A549 (cell line): ENCODE data around the gene PEDS1. TPM values are rescaled to one million over a fixed set of nuclear protein-coding genes. Genes with fewer than 3 reads are reported as not detected.

ENCODE experiments used
- ATAC-seq, 2 experiments: fragments of 200-7000 bp in 1 of 2; fragments of >200 bp in 1 of 2; cut with Nextera tagmentation in 1 of 2; cut with Tn5 transposase in 1 of 2; 3 replicates each; pipeline versions ENCODE4 v1.8.0 to v1.9.1; 2018 to 2020; ENCODE audit warnings: mild to moderate bottlenecking in 1 of 2, moderate library complexity in 1 of 2
- CTCF ChIA-PET: fragments of 300-600 bp; sonication (Branson Sonifier 250); formaldehyde crosslinking; extraction: SDS; loops from one replicate; lab custom pipeline; 2021; ENCODE audit warnings: antibody characterized with exemption, inconsistent platforms; lab: Yijun Ruan, JAX
- POLR2A ChIA-PET: fragments of 350-600 bp; formaldehyde crosslinking; extraction: SDS; loops from one replicate; lab custom pipeline; 2021; ENCODE audit warnings: antibody characterized with exemption, inconsistent platforms; lab: Yijun Ruan, JAX
- DNase-seq, 2 experiments: peaks; one replicate each; pipeline versions ENCODE4 v3.0.0 to v3.0.0-alpha.2; 2011 to 2016; ENCODE audit warnings: low read depth in 1 of 2, low spot score in 1 of 2
- FAIRE-seq: peaks from 2 replicates; lab custom pipeline; 2011; peaks lifted over from hg19 to GRCh38; lab: Jason Lieb, UNC
- H3K27ac ChIP-seq, 2 experiments: fragments of >200 bp; sonication (Bioruptor Twin); formaldehyde crosslinking; 3 replicates each; pipeline ENCODE4 v1.5.1; 2016 to 2017
- H3K4me1 ChIP-seq: fragments of >200 bp; sonication (Bioruptor Twin); formaldehyde crosslinking; 3 replicates; pipeline ENCODE4 v1.6.1; 2016
- H3K4me2 ChIP-seq: fragments of >200 bp; sonication (Bioruptor Twin); formaldehyde crosslinking; 3 replicates; pipeline ENCODE4 v1.6.1; 2016
- H3K4me3 ChIP-seq: fragments of >200 bp; sonication (Bioruptor Twin); formaldehyde crosslinking; 3 replicates; pipeline ENCODE4 v1.5.1; 2016
- H3K9me3 ChIP-seq: fragments of >200 bp; sonication (Bioruptor Twin); formaldehyde crosslinking; 3 replicates; pipeline ENCODE4 v1.6.1; 2016
- CHD2 ChIP-seq: fragments of 150-350 bp; IDR thresholded peaks from 2 replicates; pipeline ENCODE4 v1.6.1; 2014; ENCODE audit warnings: low read length; ENCODE audit not compliant: partially characterized antibody
- CHD4 ChIP-seq: fragments of 200-600 bp; sonication (generic); IDR thresholded peaks from 2 replicates; pipeline ENCODE4 v1.6.1; 2016; ENCODE audit warnings: antibody characterized with exemption, mild to moderate bottlenecking, borderline replicate concordance
- EHMT2 ChIP-seq: fragments of 200-600 bp; sonication (generic); IDR thresholded peaks from 2 replicates; pipeline ENCODE4 v1.6.1; 2016; ENCODE audit warnings: antibody characterized with exemption, low read depth, mild to moderate bottlenecking, moderate library complexity
- FOSB ChIP-seq: fragments of 250-450 bp; sonication (Bioruptor Pico); IDR thresholded peaks from 2 replicates; pipeline ENCODE4 v1.5.0; 2020; ENCODE audit warnings: mild to moderate bottlenecking, moderate library complexity
- GATA3 ChIP-seq: IDR thresholded peaks from 2 replicates; pipeline ENCODE4 v1.6.1; 2012; ENCODE audit warnings: borderline replicate concordance
- HDAC2 ChIP-seq: fragments of 200-600 bp; sonication (generic); IDR thresholded peaks from 2 replicates; pipeline ENCODE4 v1.6.1; 2016
- HOXB13 ChIP-seq: fragments of 250-450 bp; sonication (Bioruptor Pico); IDR thresholded peaks from 2 replicates; pipeline ENCODE4 v1.5.0; 2020; ENCODE audit warnings: low read depth, mild to moderate bottlenecking, moderate library complexity
- KDM5A ChIP-seq: fragments of 200-600 bp; sonication (generic); IDR thresholded peaks from 2 replicates; pipeline ENCODE4 v1.6.1; 2016; ENCODE audit warnings: antibody characterized with exemption, mild to moderate bottlenecking
- NFE2L2 ChIP-seq: fragments of 150-350 bp; conservative IDR thresholded peaks from 2 replicates; pipeline ENCODE4 v1.6.1; 2014; ENCODE audit warnings: low read length
- RFX5 ChIP-seq: fragments of 450-650 bp; IDR thresholded peaks from 2 replicates; pipeline ENCODE4 v1.7.1; 2014; ENCODE audit warnings: antibody characterized with exemption, mild to moderate bottlenecking, moderate library complexity
- WGBS: methylation state at CpG from one replicate; pipeline ENCODE4 v1.1.6; 2017; ENCODE audit errors: missing lambda C conversion rate; 5-methylcytosine and 5-hydroxymethylcytosine counted together
- polyA plus RNA-seq, 4 experiments: library from polyadenylated mRNA; depleted of rRNA in 3 of 4; stranded (reverse); fragments of >200 nt; fragmentation: RNase III in 1 of 4; extraction: RNeasy Plus Mini Kit Qiagen cat#74134 plus additional on column Dnase treatment in 1 of 4; gene quantifications; 2 replicates in 3 of 4; 3 replicates in 1 of 4; pipeline ENCODE4 v1.2.3, GENCODE V29; 2011 to 2017
- TF ChIP-seq, protein P1 (sequence below): fragments of 250-450 bp; sonication (Bioruptor Pico); IDR thresholded peaks from 2 replicates; pipeline ENCODE4 v1.5.0; 2021; ENCODE audit warnings: mild to moderate bottlenecking, moderate library complexity, borderline replicate concordance
- TF ChIP-seq, protein P2 (sequence below): fragments of >200 bp; sonication (Bioruptor Twin); formaldehyde crosslinking; IDR thresholded peaks from 3 replicates; pipeline ENCODE4 v1.6.1; 2016
- TF ChIP-seq, protein P3 (sequence below): fragments of 200-600 bp; sonication (generic); IDR thresholded peaks from 2 replicates; pipeline ENCODE4 v1.6.1; 2016; ENCODE audit warnings: antibody characterized with exemption, mild to moderate bottlenecking, moderate library complexity
- TF ChIP-seq, protein P4 (sequence below): IDR thresholded peaks from 2 replicates; pipeline ENCODE4 v1.6.1; 2012; ENCODE audit warnings: low read depth, borderline replicate concordance
- TF ChIP-seq, protein P5 (sequence below): fragments of >200 bp; sonication (Bioruptor Twin); formaldehyde crosslinking; IDR thresholded peaks from 2 replicates; pipeline ENCODE4 v1.6.1; 2016

The PEDS1 gene
- polyA plus RNA-seq, 2 of the 4 experiments (the other 2 are of a cell fraction) = 24.5 to 25.8 TPM

DNA sequence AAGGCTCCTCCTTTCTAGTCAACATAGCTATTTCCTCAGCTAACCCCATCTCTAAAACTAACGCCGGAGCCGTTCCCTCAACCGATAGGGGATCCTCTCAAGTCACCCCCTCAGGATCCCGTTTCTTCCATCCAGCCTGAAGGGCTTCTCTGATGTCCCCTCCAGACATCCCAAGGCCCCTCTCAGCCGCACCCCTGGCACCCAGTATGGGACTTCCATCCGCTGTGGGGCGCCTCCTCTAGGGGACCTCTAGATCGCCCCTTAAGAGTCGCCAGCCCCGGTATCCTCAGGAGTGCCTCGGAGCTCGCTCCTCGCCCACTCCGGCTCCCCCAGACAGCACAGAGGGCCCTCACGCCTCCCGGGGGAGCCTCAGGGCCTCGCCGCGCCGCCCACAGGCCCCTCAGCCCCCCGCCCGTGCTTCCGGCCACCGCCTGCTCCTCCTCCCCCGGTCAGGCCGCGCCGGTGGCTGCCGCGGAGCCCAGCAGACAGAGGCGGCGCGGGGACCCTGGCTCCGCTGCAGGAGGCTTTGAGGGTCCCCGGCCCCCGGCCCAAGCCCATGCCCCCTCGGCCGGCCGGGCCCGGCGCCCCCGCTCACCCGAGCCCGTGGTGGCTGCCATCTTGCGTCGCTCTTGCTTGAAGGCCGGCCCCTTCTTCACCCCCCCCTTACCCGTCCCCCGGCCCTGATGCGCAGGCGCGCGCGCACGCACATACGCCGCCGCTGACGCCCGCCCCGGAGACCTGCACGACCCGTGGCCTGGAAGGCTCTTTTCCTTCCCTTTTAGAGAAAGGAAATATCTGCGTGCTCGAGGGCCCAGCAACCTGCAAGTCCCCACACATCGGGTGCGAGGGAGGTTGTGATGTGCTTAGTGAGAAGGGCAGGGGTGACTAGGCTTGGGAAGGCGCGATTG is 40.8 kb downstream of the PEDS1 start, which contains the start of gene UBE2V1 (continued):
- TF ChIP-seq, protein P1, sequence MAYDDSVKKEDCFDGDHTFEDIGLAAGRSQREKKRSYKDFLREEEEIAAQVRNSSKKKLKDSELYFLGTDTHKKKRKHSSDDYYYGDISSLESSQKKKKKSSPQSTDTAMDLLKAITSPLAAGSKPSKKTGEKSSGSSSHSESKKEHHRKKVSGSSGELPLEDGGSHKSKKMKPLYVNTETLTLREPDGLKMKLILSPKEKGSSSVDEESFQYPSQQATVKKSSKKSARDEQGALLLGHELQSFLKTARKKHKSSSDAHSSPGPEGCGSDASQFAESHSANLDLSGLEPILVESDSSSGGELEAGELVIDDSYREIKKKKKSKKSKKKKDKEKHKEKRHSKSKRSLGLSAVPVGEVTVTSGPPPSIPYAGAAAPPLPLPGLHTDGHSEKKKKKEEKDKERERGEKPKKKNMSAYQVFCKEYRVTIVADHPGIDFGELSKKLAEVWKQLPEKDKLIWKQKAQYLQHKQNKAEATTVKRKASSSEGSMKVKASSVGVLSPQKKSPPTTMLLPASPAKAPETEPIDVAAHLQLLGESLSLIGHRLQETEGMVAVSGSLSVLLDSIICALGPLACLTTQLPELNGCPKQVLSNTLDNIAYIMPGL (CRISPR knock-in tag) = peak; percentile 40; the same call in 1 of the 2 replicates
- TF ChIP-seq, protein P2, sequence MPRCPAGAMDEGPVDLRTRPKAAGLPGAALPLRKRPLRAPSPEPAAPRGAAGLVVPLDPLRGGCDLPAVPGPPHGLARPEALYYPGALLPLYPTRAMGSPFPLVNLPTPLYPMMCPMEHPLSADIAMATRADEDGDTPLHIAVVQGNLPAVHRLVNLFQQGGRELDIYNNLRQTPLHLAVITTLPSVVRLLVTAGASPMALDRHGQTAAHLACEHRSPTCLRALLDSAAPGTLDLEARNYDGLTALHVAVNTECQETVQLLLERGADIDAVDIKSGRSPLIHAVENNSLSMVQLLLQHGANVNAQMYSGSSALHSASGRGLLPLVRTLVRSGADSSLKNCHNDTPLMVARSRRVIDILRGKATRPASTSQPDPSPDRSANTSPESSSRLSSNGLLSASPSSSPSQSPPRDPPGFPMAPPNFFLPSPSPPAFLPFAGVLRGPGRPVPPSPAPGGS = peak; percentile 81; the same call in 2 of the 3 replicates
- TF ChIP-seq FOSB (CRISPR knock-in tag) (no peak), RFX5 (no peak), KDM5A (peak; percentile 80; the same call in 1 of the 2 replicates), HOXB13 (no peak), NFE2L2 (no peak), HDAC2 (no peak)
- TF ChIP-seq, protein P3, sequence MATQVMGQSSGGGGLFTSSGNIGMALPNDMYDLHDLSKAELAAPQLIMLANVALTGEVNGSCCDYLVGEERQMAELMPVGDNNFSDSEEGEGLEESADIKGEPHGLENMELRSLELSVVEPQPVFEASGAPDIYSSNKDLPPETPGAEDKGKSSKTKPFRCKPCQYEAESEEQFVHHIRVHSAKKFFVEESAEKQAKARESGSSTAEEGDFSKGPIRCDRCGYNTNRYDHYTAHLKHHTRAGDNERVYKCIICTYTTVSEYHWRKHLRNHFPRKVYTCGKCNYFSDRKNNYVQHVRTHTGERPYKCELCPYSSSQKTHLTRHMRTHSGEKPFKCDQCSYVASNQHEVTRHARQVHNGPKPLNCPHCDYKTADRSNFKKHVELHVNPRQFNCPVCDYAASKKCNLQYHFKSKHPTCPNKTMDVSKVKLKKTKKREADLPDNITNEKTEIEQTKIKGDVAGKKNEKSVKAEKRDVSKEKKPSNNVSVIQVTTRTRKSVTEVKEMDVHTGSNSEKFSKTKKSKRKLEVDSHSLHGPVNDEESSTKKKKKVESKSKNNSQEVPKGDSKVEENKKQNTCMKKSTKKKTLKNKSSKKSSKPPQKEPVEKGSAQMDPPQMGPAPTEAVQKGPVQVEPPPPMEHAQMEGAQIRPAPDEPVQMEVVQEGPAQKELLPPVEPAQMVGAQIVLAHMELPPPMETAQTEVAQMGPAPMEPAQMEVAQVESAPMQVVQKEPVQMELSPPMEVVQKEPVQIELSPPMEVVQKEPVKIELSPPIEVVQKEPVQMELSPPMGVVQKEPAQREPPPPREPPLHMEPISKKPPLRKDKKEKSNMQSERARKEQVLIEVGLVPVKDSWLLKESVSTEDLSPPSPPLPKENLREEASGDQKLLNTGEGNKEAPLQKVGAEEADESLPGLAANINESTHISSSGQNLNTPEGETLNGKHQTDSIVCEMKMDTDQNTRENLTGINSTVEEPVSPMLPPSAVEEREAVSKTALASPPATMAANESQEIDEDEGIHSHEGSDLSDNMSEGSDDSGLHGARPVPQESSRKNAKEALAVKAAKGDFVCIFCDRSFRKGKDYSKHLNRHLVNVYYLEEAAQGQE = no peak
- TF ChIP-seq, protein P4, sequence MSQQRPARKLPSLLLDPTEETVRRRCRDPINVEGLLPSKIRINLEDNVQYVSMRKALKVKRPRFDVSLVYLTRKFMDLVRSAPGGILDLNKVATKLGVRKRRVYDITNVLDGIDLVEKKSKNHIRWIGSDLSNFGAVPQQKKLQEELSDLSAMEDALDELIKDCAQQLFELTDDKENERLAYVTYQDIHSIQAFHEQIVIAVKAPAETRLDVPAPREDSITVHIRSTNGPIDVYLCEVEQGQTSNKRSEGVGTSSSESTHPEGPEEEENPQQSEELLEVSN = 0 out of 2 replicates have a peak, but pooled peaks have one; percentile 49

DNA sequence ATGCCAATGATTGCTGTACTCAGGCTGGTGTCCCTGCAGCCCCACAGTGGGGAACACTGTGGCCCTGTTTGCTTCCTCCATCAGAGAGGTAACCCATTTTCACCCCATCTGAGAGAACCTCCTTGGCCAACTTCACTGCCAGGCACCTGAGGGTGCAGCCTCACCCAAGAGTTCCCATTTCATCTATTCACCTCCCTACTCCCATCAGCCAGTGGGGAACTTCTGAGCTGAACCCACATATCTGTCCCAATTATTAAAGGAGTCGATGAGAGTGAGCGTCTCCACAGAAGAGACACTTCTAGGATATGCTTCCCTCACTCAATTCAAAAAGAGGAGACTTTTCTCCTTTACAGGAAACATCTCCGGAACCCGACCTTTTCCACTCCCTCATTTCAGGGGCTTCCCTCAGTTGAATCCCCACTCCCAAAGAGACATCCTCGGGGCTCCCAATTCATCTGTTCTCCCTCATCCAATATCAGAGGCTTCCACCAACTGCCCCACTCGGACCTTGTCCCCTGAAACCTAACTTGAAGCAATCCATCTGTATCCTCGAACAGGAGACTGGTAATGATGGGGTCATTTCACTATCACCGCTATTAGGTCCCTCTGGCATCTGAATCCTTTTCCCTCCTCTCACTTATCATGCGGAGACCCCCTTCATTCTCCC is 41.6 kb downstream of the PEDS1 start:
- ATAC-seq (no peak), DNase-seq (no peak), FAIRE-seq (no peak)
- peaks cover 65% of the 10 kb centered on the region for H3K4me1 ChIP-seq
- peak overlapping the region; percentile 76 for H3K4me3 ChIP-seq
- peak overlapping the region; percentile 97 for H3K4me2 ChIP-seq
- H3K9me3 ChIP-seq = no peaks in the 10 kb centered on the region
- POLR2A ChIA-PET = interaction anchor here (0.8 kb wide), 2 partner anchors 9 to 67 kb away, joined by 3 read pairs; no protein-coding TSS in a partner anchor
- CTCF ChIA-PET = interaction anchor here (1.2 to 31.2 kb wide), 11 partner anchors 9 to 514 kb away, joined by 3 to 1085 read pairs (median 4); partner anchors contain the start of genes CEBPB and PEDS1
- TF ChIP-seq, protein P5, sequence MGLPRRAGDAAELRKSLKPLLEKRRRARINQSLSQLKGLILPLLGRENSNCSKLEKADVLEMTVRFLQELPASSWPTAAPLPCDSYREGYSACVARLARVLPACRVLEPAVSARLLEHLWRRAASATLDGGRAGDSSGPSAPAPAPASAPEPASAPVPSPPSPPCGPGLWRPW = no peak
- TF ChIP-seq CHD4 (no peak), CHD2 (no peak), GATA3 (no peak), HOXB13 (no peak), EHMT2 (no peak)
- TF ChIP-seq, protein P2 = no peak
- TF ChIP-seq, protein P1 (CRISPR knock-in tag) = no peak
- 14% methylated on average over 9 of the region's 9 CpGs for WGBS
- peak overlapping the region; percentile 93 to 94 for H3K27ac ChIP-seq
